ENCODE results near the gene SDF2. TPM values are rescaled to one million over a fixed set of nuclear protein-coding genes. Genes with fewer than 3 reads are reported as not detected.

SDF2 gene
- polyA plus RNA-seq, 1 of the 3 experiments (the other 2 are of a cell fraction) = 108 TPM

DNA sequence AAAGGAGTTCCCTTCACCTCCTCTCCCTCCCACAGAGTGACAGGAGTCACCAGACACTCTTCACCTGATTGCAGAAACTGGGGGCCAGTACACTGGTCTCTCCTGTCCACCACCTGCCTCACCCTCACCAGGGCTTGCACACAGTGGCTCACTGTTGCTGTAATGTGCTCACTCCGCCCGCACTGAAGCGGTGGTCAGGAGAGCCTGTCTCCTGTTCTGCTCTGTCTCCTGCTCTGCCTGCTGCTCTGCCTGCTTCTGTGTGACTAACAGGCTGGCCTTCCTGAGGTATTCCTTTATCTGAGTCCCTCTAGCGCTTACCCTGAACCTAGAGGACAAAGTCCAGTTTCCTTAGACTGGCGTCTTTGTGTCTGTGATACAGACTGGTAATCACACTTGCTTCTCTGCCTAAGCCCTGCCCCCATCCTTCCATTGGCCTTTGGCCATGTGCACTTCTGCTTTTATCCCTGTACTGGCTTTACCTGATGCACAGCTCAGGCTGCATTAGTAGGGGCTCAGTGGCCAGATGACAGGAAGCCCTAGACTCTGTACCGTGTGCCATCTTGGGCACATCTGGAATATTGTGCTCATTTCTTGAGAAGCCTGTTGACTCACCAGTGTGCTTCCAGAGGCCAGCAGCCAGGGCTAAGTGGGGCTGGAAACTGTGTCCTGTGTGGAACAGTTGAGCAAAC, 36.7 kb upstream of the SDF2 start:
- no peaks in the 10 kb centered on the region for H3K9me3 ChIP-seq
- ChIA-PET CTCF (no interaction called here), POLR2A (no interaction called here)
- H3K4me3 ChIP-seq (ENCODE audit: low read depth in 2 of 2, low read length in 1 of 2) = no peak overlapping the region
- H2AFZ ChIP-seq (ENCODE audit: low read depth) = no peak overlapping the region
- H3F3A ChIP-seq (replicated peaks; ENCODE audit: insufficient read depth) = no peaks in the 10 kb centered on the region
- WGBS (ENCODE audit: low lambda C conversion rate) = 80% methylated on average over 6 of the region's 6 CpGs
- H3K27ac ChIP-seq (ENCODE audit: low read depth in 2 of 2, low read length in 1 of 2) = no peak overlapping the region
- H3K27me3 ChIP-seq (ENCODE audit: insufficient read depth) = no peaks in the 10 kb centered on the region
- no peaks in the 10 kb centered on the region for H3K9me2 ChIP-seq
- no peaks in the 10 kb centered on the region for H4K20me1 ChIP-seq (ENCODE audit: insufficient read depth)
- no peak overlapping the region for H3K9ac ChIP-seq
- DNase-seq = no peak
- no peaks in the 10 kb centered on the region for H3K4me1 ChIP-seq (ENCODE audit: control insufficient read depth in 1 of 2, insufficient read depth in 2 of 2, low read depth in 1 of 2, low read length in 1 of 2)
- no peaks in the 10 kb centered on the region for H3K79me2 ChIP-seq (ENCODE audit: insufficient read depth)
- H3K36me3 ChIP-seq (replicated peaks in 1 of 2; ENCODE audit: control insufficient read depth in 1 of 2, insufficient read depth in 2 of 2, low read length in 1 of 2) = peaks cover 60 to 88% of the 10 kb centered on the region in 2 experiments
- no peak overlapping the region for H3K4me2 ChIP-seq
- TF ChIP-seq FOXM1 (IDR thresholded peaks at IDR 0.05; ENCODE audit: low read depth) (no peak), MEF2A (IDR thresholded peaks at IDR 0.05; ENCODE audit: borderline replicate concordance, low read depth) (no peak), NRF1 (IDR thresholded peaks at IDR 0.05; ENCODE audit: low read depth, low read length) (no peak), SIN3A (IDR thresholded peaks at IDR 0.05; ENCODE audit: borderline replicate concordance, low read depth, low read length) (no peak), RXRA (IDR thresholded peaks at IDR 0.05; ENCODE audit: borderline replicate concordance, low read depth) (no peak)
- TF ChIP-seq, protein P1, sequence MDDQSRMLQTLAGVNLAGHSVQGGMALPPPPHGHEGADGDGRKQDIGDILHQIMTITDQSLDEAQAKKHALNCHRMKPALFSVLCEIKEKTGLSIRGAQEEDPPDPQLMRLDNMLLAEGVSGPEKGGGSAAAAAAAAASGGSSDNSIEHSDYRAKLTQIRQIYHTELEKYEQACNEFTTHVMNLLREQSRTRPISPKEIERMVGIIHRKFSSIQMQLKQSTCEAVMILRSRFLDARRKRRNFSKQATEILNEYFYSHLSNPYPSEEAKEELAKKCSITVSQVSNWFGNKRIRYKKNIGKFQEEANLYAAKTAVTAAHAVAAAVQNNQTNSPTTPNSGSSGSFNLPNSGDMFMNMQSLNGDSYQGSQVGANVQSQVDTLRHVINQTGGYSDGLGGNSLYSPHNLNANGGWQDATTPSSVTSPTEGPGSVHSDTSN (IDR thresholded peaks at IDR 0.05) = no peak

DNA sequence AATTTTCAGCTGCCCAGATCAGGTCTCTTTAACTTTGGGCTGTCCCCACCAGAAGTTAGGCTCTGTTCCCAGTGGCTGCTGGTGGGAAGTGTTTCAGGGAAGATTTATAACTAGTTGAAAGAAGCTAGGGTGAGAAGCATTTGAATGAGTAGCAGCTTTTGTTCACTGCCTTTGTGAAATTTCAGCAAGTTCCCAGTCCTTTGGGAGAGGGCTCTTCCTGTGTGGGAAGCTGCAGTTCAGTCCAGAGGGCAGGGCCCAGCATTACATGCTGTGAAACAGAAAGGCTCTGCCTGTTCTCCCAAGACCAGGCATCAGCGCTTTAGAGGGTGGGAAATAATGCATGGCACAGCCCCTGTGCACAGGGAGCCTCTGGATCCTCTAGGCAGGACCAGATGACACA, 32.2 kb upstream of the SDF2 start:
- Histone ChIP-seq H3F3A (replicated peaks; ENCODE audit: insufficient read depth) (no peaks in the 10 kb centered on the region), H3K4me2 (no peak overlapping the region), H3K9ac (no peak overlapping the region), H3K27me3 (ENCODE audit: insufficient read depth) (no peaks in the 10 kb centered on the region), H3K27ac (ENCODE audit: low read depth in 2 of 2, low read length in 1 of 2) (no peak overlapping the region), H3K9me3 (no peaks in the 10 kb centered on the region), H2AFZ (ENCODE audit: low read depth) (no peak overlapping the region), H3K4me3 (ENCODE audit: low read depth in 2 of 2, low read length in 1 of 2) (no peak overlapping the region), H3K79me2 (ENCODE audit: insufficient read depth) (no peaks in the 10 kb centered on the region), H3K4me1 (ENCODE audit: control insufficient read depth in 1 of 2, insufficient read depth in 2 of 2, low read depth in 1 of 2, low read length in 1 of 2) (no peaks in the 10 kb centered on the region), H3K36me3 (replicated peaks in 1 of 2; ENCODE audit: control insufficient read depth in 1 of 2, insufficient read depth in 2 of 2, low read length in 1 of 2) (peaks cover 68 to 72% of the 10 kb centered on the region in 2 experiments), H3K9me2 (no peaks in the 10 kb centered on the region), H4K20me1 (ENCODE audit: insufficient read depth) (no peaks in the 10 kb centered on the region)
- ChIA-PET POLR2A (no interaction called here), CTCF (interaction anchor here (1.8 to 1.9 kb wide), 2 partner anchors 16 to 47 kb away, joined by 4 to 6 read pairs; no protein-coding TSS in a partner anchor)
- 100% methylated on average over 1 of the region's 1 CpG for WGBS (ENCODE audit: low lambda C conversion rate)
- no peak for TF ChIP-seq POLR2AphosphoS5 (IDR thresholded peaks at IDR 0.05; ENCODE audit: low read depth, low read length)
- TF ChIP-seq RFX5 (IDR thresholded peaks at IDR 0.05; ENCODE audit: low read length) = no peak
- no peak for TF ChIP-seq RAD21 (IDR thresholded peaks at IDR 0.05; ENCODE audit: low read length)
- TF ChIP-seq, protein P2, sequence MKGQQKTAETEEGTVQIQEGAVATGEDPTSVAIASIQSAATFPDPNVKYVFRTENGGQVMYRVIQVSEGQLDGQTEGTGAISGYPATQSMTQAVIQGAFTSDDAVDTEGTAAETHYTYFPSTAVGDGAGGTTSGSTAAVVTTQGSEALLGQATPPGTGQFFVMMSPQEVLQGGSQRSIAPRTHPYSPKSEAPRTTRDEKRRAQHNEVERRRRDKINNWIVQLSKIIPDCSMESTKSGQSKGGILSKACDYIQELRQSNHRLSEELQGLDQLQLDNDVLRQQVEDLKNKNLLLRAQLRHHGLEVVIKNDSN (IDR thresholded peaks at IDR 0.05; ENCODE audit: borderline replicate concordance, low read depth) = no peak
- TF ChIP-seq, protein P3, sequence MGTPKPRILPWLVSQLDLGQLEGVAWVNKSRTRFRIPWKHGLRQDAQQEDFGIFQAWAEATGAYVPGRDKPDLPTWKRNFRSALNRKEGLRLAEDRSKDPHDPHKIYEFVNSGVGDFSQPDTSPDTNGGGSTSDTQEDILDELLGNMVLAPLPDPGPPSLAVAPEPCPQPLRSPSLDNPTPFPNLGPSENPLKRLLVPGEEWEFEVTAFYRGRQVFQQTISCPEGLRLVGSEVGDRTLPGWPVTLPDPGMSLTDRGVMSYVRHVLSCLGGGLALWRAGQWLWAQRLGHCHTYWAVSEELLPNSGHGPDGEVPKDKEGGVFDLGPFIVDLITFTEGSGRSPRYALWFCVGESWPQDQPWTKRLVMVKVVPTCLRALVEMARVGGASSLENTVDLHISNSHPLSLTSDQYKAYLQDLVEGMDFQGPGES (IDR thresholded peaks at IDR 0.05; ENCODE audit: low read depth, low read length) = no peak
- no peak for TF ChIP-seq TCF12 (IDR thresholded peaks at IDR 0.05)
- no peak for TF ChIP-seq YY1 (IDR thresholded peaks at IDR 0.05; ENCODE audit: low read depth)
- no peak for TF ChIP-seq MXI1 (IDR thresholded peaks at IDR 0.05; ENCODE audit: low read depth, low read length)
- TF ChIP-seq TEAD4 (IDR thresholded peaks at IDR 0.05; ENCODE audit: borderline replicate concordance, insufficient read depth) = no peak
- no peak for TF ChIP-seq ELF1 (IDR thresholded peaks at IDR 0.05)
- no peak for DNase-seq

All from SK-N-SH (cell line).